PC-3 (cell line): ENCODE measurements around the gene ULBP2. TPM values are rescaled to one million over a fixed set of nuclear protein-coding genes. Genes with fewer than 3 reads are reported as not detected.
"Not testable (repeated sequence)": the region's sequence is repeated elsewhere in the genome, so short reads cannot be mapped to it uniquely, and the experiment has no call there.

Experiments
- ATAC-seq: fragments of 200-7000 bp; cut with Tn5 transposase; 2 replicates; pipeline ENCODE4 v1.9.1; 2020; ENCODE audit warnings: mild to moderate bottlenecking, moderate library complexity
- BruUV-seq: library from RNA; stranded (reverse); fragments of 400-500 nt; replicated peaks from 2 replicates; lab custom pipeline; 2021; lab: Mats Ljungman, UMichigan
- CTCF ChIA-PET: fragments of 300-600 bp; sonication (Branson Sonifier 250); formaldehyde crosslinking; loops from one replicate; lab custom pipeline; 2022; ENCODE audit warnings: antibody characterized with exemption; lab: Charles Lee
- POLR2A ChIA-PET: fragments of 300-600 bp; sonication (Branson Sonifier 250); formaldehyde crosslinking; loops from one replicate; lab custom pipeline; 2022; ENCODE audit warnings: antibody characterized with exemption; ENCODE audit not compliant: unreplicated experiment; lab: Charles Lee
- DNase-seq: peaks from one replicate; pipeline ENCODE4 v3.0.0-alpha.2; 2015
- H2AFZ ChIP-seq: fragments of 300-600 bp; sonication (generic); 2 replicates; pipeline ENCODE4 v1.6.0; 2016; ENCODE audit warnings: antibody characterized with exemption, low read length
- H3F3A ChIP-seq: fragments of 300-600 bp; sonication (generic); one replicate; pipeline ENCODE4 v1.6.0; 2017; ENCODE audit warnings: antibody characterized with exemption, low read length, control low read depth, mild to moderate bottlenecking; ENCODE audit not compliant: unreplicated experiment
- H3K27ac ChIP-seq: fragments of 300-600 bp; sonication (generic); 2 replicates; pipeline ENCODE4 v1.5.1; 2016; ENCODE audit warnings: mild to moderate bottlenecking, low read length
- H3K27me3 ChIP-seq: fragments of 300-600 bp; sonication (generic); 2 replicates; pipeline ENCODE4 v1.6.1; 2016; ENCODE audit warnings: low read length, mixed read lengths
- H3K36me3 ChIP-seq: fragments of 300-600 bp; sonication (generic); 2 replicates; pipeline ENCODE4 v1.6.1; 2016; ENCODE audit warnings: low read depth, mixed run types, low read length, mixed read lengths
- H3K4me1 ChIP-seq: fragments of 300-600 bp; sonication (generic); 2 replicates; pipeline ENCODE4 v1.5.1; 2016; ENCODE audit warnings: low read length; ENCODE audit not compliant: insufficient read depth
- H3K4me2 ChIP-seq: fragments of 300-600 bp; sonication (generic); 2 replicates; pipeline ENCODE4 v1.6.0; 2016; ENCODE audit warnings: low read length
- H3K4me3 ChIP-seq: fragments of 300-600 bp; sonication (generic); 2 replicates; pipeline ENCODE4 v1.5.1; 2016; ENCODE audit warnings: mild to moderate bottlenecking, low read length, mixed read lengths
- H3K79me2 ChIP-seq: fragments of 300-600 bp; sonication (generic); 2 replicates; pipeline ENCODE4 v1.6.1; 2017; ENCODE audit warnings: low read length, mixed read lengths
- H3K9ac ChIP-seq: fragments of 300-600 bp; sonication (generic); 2 replicates; pipeline ENCODE4 v1.6.0; 2016; ENCODE audit warnings: mild to moderate bottlenecking, low read length
- H3K9me2 ChIP-seq: fragments of 300-600 bp; sonication (generic); replicated peaks from 2 replicates; pipeline ENCODE4 v1.6.1; 2016; ENCODE audit warnings: mixed run types, low read length, mixed read lengths
- H3K9me3 ChIP-seq: fragments of 300-600 bp; sonication (generic); 2 replicates; pipeline ENCODE4 v1.6.1; 2016; ENCODE audit warnings: low read length, mixed read lengths
- H4K20me1 ChIP-seq: fragments of 300-600 bp; sonication (generic); 2 replicates; pipeline ENCODE4 v1.6.1; 2016; ENCODE audit warnings: low read length, mixed read lengths
- EZH2 ChIP-seq: fragments of 300-600 bp; sonication (generic); IDR thresholded peaks from one replicate; pipeline ENCODE4 v1.6.1; 2017; ENCODE audit warnings: antibody characterized with exemption, mild to moderate bottlenecking, low read length; ENCODE audit not compliant: unreplicated experiment
- EZH2phosphoT487 ChIP-seq: fragments of 300-600 bp; sonication (generic); IDR thresholded peaks from 2 replicates; pipeline ENCODE4 v1.6.1; 2018; ENCODE audit warnings: mild to moderate bottlenecking, antibody characterized with exemption, low read length, borderline replicate concordance
- intact Hi-C: fragments of 100-400 bp; cut with micrococcal nuclease; formaldehyde crosslinking; loops from 2 replicates; pipeline ENCODE4 v1.9.0; 2023
- total RNA-seq: library from RNA; depleted of rRNA; stranded (reverse); fragments of >200 nt; gene quantifications from 2 replicates; pipeline ENCODE4 v1.2.3, GENCODE V29; 2014
- TF ChIP-seq, protein P1 (sequence below): fragments of 300-600 bp; sonication (generic); conservative IDR thresholded peaks from 2 replicates; pipeline ENCODE4 v1.5.1; 2017; ENCODE audit warnings: antibody characterized with exemption, low read depth, mild to moderate bottlenecking, low read length

Gene ULBP2
- total RNA-seq, 1 experiment from 2014 or later, result 8.1 TPM

DNA sequence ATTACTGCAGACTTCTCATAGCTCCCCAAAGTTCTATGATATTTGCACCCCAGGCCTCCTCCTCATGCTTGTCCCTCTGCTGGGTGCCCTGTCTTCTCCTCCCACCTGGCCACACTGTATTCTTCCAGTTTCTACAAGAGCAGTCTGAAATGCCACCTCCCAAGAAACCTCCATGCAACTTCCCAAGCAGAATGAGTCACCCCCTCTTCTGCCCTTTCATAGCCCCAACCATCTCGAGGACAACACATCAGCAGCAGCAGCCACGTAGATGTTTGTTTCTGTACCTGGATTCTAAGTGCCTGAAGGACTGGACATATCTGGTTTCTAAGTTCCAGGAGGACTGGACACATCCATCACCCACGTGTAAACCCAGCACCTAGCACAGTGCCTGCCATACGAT lies 6.6 kb upstream of the ULBP2 start:
- no peaks in the 10 kb centered on the region for H3F3A ChIP-seq
- H3K4me1 ChIP-seq, result peaks cover 18% of the 10 kb centered on the region; the same call in 1 of the 2 replicates
- no TSS peak for BruUV-seq
- H2AFZ ChIP-seq, result no peak overlapping the region
- ChIA-PET CTCF (interaction anchor here (0.7 kb wide), 1 partner anchor 53 kb away, joined by 8 read pairs; no protein-coding TSS in a partner anchor), POLR2A (no interaction called here)
- TF ChIP-seq EZH2, result no peak
- TF ChIP-seq, protein P1, sequence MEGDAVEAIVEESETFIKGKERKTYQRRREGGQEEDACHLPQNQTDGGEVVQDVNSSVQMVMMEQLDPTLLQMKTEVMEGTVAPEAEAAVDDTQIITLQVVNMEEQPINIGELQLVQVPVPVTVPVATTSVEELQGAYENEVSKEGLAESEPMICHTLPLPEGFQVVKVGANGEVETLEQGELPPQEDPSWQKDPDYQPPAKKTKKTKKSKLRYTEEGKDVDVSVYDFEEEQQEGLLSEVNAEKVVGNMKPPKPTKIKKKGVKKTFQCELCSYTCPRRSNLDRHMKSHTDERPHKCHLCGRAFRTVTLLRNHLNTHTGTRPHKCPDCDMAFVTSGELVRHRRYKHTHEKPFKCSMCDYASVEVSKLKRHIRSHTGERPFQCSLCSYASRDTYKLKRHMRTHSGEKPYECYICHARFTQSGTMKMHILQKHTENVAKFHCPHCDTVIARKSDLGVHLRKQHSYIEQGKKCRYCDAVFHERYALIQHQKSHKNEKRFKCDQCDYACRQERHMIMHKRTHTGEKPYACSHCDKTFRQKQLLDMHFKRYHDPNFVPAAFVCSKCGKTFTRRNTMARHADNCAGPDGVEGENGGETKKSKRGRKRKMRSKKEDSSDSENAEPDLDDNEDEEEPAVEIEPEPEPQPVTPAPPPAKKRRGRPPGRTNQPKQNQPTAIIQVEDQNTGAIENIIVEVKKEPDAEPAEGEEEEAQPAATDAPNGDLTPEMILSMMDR, result no peak
- no peak for TF ChIP-seq EZH2phosphoT487
- ATAC-seq, result peak; percentile 35
- intact Hi-C loops, result no loop called here
- H3K36me3 ChIP-seq, result no peaks in the 10 kb centered on the region
- H3K9me2 ChIP-seq, result no peaks in the 10 kb centered on the region
- H3K27ac ChIP-seq, result no peak overlapping the region
- H3K4me2 ChIP-seq, result peak overlapping the region; percentile 26
- no peak overlapping the region for H3K9ac ChIP-seq
- H4K20me1 ChIP-seq, result no peaks in the 10 kb centered on the region
- H3K79me2 ChIP-seq, result no peaks in the 10 kb centered on the region
- no peaks in the 10 kb centered on the region for H3K9me3 ChIP-seq
- H3K4me3 ChIP-seq, result no peak overlapping the region
- peak; percentile 60 for DNase-seq
- no peaks in the 10 kb centered on the region for H3K27me3 ChIP-seq

DNA sequence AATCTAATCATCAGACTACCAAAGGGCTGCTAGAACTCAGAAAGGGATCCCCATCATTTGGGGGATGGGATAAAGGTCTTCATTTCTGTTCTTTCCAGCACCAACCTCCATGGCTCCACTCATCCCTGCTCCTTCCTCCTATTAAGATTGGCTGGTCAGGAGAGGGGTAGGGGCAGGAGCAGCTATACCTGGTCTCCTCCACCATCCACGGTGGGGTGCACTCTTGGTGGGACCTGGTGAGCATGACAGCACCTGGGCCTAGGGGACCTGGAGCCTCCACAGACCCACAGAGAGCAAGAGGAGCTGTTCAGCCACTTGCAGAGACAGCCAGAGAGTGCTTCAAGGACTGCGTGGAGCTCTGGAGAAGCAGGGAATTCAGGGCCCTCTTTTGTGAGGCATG lies 6.1 kb upstream of the ULBP2 start:
- Histone ChIP-seq H3F3A (no peaks in the 10 kb centered on the region), H3K27ac (no peak overlapping the region), H4K20me1 (no peaks in the 10 kb centered on the region), H3K4me1 (peaks cover 18% of the 10 kb centered on the region; the same call in 1 of the 2 replicates), H3K4me3 (no peak overlapping the region), H3K9me2 (no peaks in the 10 kb centered on the region), H3K36me3 (no peaks in the 10 kb centered on the region), H3K9ac (no peak overlapping the region), H3K9me3 (no peaks in the 10 kb centered on the region), H3K79me2 (no peaks in the 10 kb centered on the region), H2AFZ (no peak overlapping the region), H3K27me3 (no peaks in the 10 kb centered on the region), H3K4me2 (peak overlapping the region; percentile 26)
- intact Hi-C loops, result no loop called here
- BruUV-seq, result no TSS peak
- no peak for ATAC-seq
- DNase-seq, result no peak
- POLR2A ChIA-PET, result no interaction called here
- TF ChIP-seq EZH2 (no peak), EZH2phosphoT487 (no peak)
- TF ChIP-seq, protein P1, result no peak
- CTCF ChIA-PET, result interaction anchor here (0.7 kb wide), 1 partner anchor 53 kb away, joined by 8 read pairs; no protein-coding TSS in a partner anchor

DNA sequence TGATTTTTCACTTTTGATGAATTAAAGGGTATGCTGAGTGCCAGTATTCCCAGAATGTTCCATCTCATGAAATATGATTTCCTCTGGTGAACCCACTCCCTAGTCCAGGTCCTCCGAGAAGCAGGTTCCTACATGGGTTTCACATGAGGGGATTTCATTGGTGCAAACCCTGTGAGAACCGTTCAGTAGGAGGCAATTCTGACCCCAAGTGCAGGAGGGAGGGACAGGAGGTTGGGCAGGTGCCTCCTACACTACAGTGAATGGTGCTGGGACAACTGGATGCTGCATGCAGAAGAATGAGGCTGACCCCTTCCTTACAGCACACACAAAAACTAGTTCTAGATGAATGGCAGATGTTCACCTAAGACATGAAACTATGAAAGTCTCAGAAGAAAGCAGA lies 5.1 kb upstream of the ULBP2 start:
- no peak overlapping the region for H3K4me2 ChIP-seq

GRCh38 chr6:149938013-149938570 lies 3.7 kb upstream of the ULBP2 start:
- Histone ChIP-seq H3K9ac (peak overlapping the region; percentile 66), H3K4me2 (peak overlapping the region; percentile 98), H3K4me3 (peak overlapping the region; percentile 80), H3K4me1 (peaks cover 18% of the 10 kb centered on the region; the same call in 1 of the 2 replicates), H2AFZ (peak overlapping the region; percentile 92)
- intact Hi-C loops, H3K9me2 ChIP-seq, POLR2A ChIA-PET, CTCF ChIA-PET, H3K27me3 ChIP-seq, H3F3A ChIP-seq, H3K9me3 ChIP-seq, DNase-seq, H3K79me2 ChIP-seq, H3K36me3 ChIP-seq, H3K27ac ChIP-seq, H4K20me1 ChIP-seq: not testable (repeated sequence)
- TSS peak; percentile 18 for BruUV-seq
- ATAC-seq, result peak; percentile 42

More for the DNA sequence above, 5.1 kb upstream of the ULBP2 start:
- Histone ChIP-seq H3K4me3 (no peak overlapping the region), H3K9ac (no peak overlapping the region), H3F3A (no peaks in the 10 kb centered on the region), H3K9me3 (no peaks in the 10 kb centered on the region), H3K4me1 (peaks cover 18% of the 10 kb centered on the region; the same call in 1 of the 2 replicates), H3K36me3 (no peaks in the 10 kb centered on the region), H3K79me2 (no peaks in the 10 kb centered on the region), H3K27me3 (no peaks in the 10 kb centered on the region), H3K9me2 (no peaks in the 10 kb centered on the region), H4K20me1 (no peaks in the 10 kb centered on the region), H3K27ac (no peak overlapping the region), H2AFZ (no peak overlapping the region)
- DNase-seq (no peak), ATAC-seq (no peak)
- no TSS peak for BruUV-seq
- CTCF ChIA-PET, result no interaction called here
- no peak for TF ChIP-seq EZH2phosphoT487
- TF ChIP-seq, protein P1, result no peak
- TF ChIP-seq EZH2, result no peak
- POLR2A ChIA-PET, result no interaction called here
- intact Hi-C loops, result no loop called here
